ENCODE data around the gene RGSL1. TPM values are rescaled to one million over a fixed set of nuclear protein-coding genes. Genes with fewer than 3 reads are reported as not detected.

Gene RGSL1
- total and polyA plus RNA-seq, 7 experiments from 2014 or later, result not detected

Other genes starting within 250 kb of the RGSL1 start
- 100 to 1,000 TPM in 3 of 5 experiments, 10 to 100 TPM in 2; 66.2 to 357 (median 112) TPM for gene GLUL, start 58.4 kb upstream of the RGSL1 start, total RNA-seq
- gene GLUL, start 58.4 kb upstream of the RGSL1 start, polyA plus RNA-seq, result 10 to 100 TPM; 44.9 to 57.8 TPM
- gene TEDDM1, start 49.5 kb upstream of the RGSL1 start, total RNA-seq, result not detected
- gene TEDDM1, start 49.5 kb upstream of the RGSL1 start, polyA plus RNA-seq, result under 1 TPM; 0.07 TPM
- 10 to 100 TPM in 3 of 5 experiments, 1 to 10 TPM in 2; 5.7 to 34.9 (median 12.1) TPM for gene RNASEL, start 139.1 kb downstream of the RGSL1 start, total RNA-seq
- gene RNASEL, start 139.1 kb downstream of the RGSL1 start, polyA plus RNA-seq, result 10 to 100 TPM in 1 of 2 donors, 1 to 10 TPM in 1; 8.2 to 15.1 TPM
- gene RGS16, start 154.2 kb downstream of the RGSL1 start, total RNA-seq, result 10 to 100 TPM in 1 of 5 experiments, 1 to 10 TPM in 2, under 1 TPM in 2; 0.49 to 17.5 (median 3.4) TPM
- gene RGS16, start 154.2 kb downstream of the RGSL1 start, polyA plus RNA-seq, result under 1 TPM; 0.10 to 0.27 TPM
- gene RGS8, start 234.4 kb downstream of the RGSL1 start, total RNA-seq, result not detected
- gene RGS8, start 234.4 kb downstream of the RGSL1 start, polyA plus RNA-seq, result not detected

Measured in naive thymus-derived CD4-positive, alpha-beta T cell (primary cell).